Measurements from ENCODE around the gene ADAMTS9.
A peak's percentile ranks its signal among the peaks of the same experiment; 100 is the strongest.

The ADAMTS9 gene

GRCh38 chr3:64726414-64727090 lies 38.8 kb upstream of the ADAMTS9 start:
- in situ Hi-C loops (cut with HindIII; ENCODE audit: low pct_ligation_motif_present, low sequenced_read_pairs), result no loop called here
- DNase-seq, result no peak
- H3K36me3 ChIP-seq (replicated peaks), result no peaks in the 10 kb centered on the region
- no peak for TF ChIP-seq CTCF (IDR thresholded peaks at IDR 0.05; ENCODE audit: low read depth, low read length, missing control alignments)
- H3K4me3 ChIP-seq (ENCODE audit: low read depth, low read length), result no peak overlapping the region
- H3K27me3 ChIP-seq (replicated peaks), result no peaks in the 10 kb centered on the region
- H3K27ac ChIP-seq, result no peak overlapping the region

GRCh38 chr3:64718976-64719375 lies 31.2 kb upstream of the ADAMTS9 start:
- TF ChIP-seq CTCF (IDR thresholded peaks at IDR 0.05; ENCODE audit: low read depth, low read length, missing control alignments), result no peak
- DNase-seq, result no peak
- Histone ChIP-seq H3K27ac (no peak overlapping the region), H3K36me3 (replicated peaks) (no peaks in the 10 kb centered on the region), H3K4me3 (ENCODE audit: low read depth, low read length) (no peak overlapping the region), H3K27me3 (replicated peaks) (no peaks in the 10 kb centered on the region)
- in situ Hi-C loops (cut with HindIII; ENCODE audit: low pct_ligation_motif_present, low sequenced_read_pairs), result no loop called here

- in situ Hi-C loops (cut with HindIII; ENCODE audit: low pct_ligation_motif_present, low sequenced_read_pairs), result no loop called here
- H3K27me3 ChIP-seq (replicated peaks), result no peaks in the 10 kb centered on the region
- peak; percentile 35 for TF ChIP-seq CTCF (IDR thresholded peaks at IDR 0.05; ENCODE audit: low read depth, low read length, missing control alignments)
- no peak overlapping the region for H3K4me3 ChIP-seq (ENCODE audit: low read depth, low read length)
- no peak overlapping the region for H3K27ac ChIP-seq
- no peaks in the 10 kb centered on the region for H3K36me3 ChIP-seq (replicated peaks)
- DNase-seq, result no peak
These were observed 30.2 kb upstream of the ADAMTS9 start for GRCh38 chr3:64717872-64718613.

- TF ChIP-seq CTCF (IDR thresholded peaks at IDR 0.05; ENCODE audit: low read depth, low read length, missing control alignments), result no peak
- no peak for DNase-seq
- Histone ChIP-seq H3K27ac (no peak overlapping the region), H3K4me3 (ENCODE audit: low read depth, low read length) (no peak overlapping the region), H3K36me3 (replicated peaks) (no peaks in the 10 kb centered on the region), H3K27me3 (replicated peaks) (no peaks in the 10 kb centered on the region)
- in situ Hi-C loops (cut with HindIII; ENCODE audit: low pct_ligation_motif_present, low sequenced_read_pairs), result no loop called here
These were observed 29.6 kb upstream of the ADAMTS9 start for GRCh38 chr3:64717411-64717810.

- no peak overlapping the region for H3K4me3 ChIP-seq (ENCODE audit: low read depth, low read length)
- TF ChIP-seq CTCF (IDR thresholded peaks at IDR 0.05; ENCODE audit: low read depth, low read length, missing control alignments), result no peak
- no peaks in the 10 kb centered on the region for H3K36me3 ChIP-seq (replicated peaks)
- no peaks in the 10 kb centered on the region for H3K27me3 ChIP-seq (replicated peaks)
- H3K27ac ChIP-seq, result no peak overlapping the region
- DNase-seq, result no peak
- in situ Hi-C loops (cut with HindIII; ENCODE audit: low pct_ligation_motif_present, low sequenced_read_pairs), result no loop called here
These were observed 28.4 kb upstream of the ADAMTS9 start for GRCh38 chr3:64716110-64716710.

Data from brain microvascular endothelial cell (primary cell).